Measurements from ENCODE around the gene FAM118A.
A peak's percentile ranks its signal among the peaks of the same experiment; 100 is the strongest.
"Not testable (repeated sequence)": the region's sequence is repeated elsewhere in the genome, so short reads cannot be mapped to it uniquely, and the experiment has no call there.

The FAM118A gene

DNA sequence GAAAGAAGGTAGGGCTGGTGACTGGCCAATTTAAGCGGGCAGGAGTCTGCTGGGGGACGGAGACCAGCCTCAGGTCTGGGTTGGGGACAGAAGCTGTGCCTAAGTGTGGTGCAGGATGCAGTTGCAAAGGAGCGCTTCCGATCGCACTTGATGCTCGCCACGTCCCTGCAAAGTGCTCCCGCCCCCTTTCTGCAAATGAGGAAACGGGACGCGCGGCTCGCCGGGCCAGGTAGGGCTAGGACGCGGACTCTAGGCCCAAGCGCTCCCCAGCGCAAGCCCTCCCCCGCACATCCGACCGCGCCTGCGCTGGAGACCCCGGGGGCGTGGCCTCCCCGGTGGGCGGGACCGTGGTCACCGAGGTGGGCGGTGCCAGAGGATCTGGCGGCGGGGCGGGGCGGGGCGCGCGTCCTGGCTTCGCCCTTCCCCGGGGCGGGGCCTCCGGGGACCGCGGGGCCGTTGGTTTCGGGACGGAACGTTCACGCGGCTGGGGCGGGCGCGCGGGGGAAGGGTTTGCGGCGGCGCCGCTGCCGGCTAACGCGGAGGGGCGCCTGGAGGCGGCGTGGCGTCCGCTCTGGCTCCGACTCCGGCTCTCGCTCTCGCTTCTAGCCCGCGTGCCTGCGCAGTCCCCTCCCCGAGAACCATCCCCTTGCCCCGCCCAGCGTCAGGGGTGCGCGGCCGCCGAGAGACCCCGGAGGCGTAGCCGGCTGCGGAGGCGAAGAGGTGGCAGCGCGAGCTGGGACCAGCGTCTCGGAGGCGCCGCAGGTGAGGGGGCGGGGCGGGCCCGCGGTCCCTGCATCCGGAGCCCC lies at the start of gene FAM118A:
Gene FAM118A (plus strand): TSS at position 513 of the 806 bp plus-strand sequence. CDS start 12,446 bp downstream, outside the sequence.
- DNase-seq, result peak; percentile 100

DNA sequence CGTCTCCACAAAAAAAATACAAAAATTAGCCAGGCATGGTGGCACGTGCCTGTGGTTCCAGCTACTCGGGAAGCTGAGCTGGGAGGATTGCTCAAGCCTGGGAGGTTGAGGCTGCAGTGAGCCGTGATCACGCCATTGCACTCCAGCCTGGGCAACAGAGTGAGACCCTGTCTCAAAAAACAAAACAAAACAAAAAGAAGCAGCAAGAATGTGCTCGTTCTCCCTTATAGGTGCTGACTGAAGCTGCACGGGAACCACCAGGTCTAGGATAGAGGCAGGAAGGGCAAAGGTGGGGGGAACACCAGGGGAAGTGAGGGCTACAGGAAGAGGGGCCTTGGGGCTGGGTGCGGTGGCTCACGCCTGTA lies 49.4 kb upstream of the FAM118A start:
- DNase-seq, result not testable (repeated sequence)

DNA sequence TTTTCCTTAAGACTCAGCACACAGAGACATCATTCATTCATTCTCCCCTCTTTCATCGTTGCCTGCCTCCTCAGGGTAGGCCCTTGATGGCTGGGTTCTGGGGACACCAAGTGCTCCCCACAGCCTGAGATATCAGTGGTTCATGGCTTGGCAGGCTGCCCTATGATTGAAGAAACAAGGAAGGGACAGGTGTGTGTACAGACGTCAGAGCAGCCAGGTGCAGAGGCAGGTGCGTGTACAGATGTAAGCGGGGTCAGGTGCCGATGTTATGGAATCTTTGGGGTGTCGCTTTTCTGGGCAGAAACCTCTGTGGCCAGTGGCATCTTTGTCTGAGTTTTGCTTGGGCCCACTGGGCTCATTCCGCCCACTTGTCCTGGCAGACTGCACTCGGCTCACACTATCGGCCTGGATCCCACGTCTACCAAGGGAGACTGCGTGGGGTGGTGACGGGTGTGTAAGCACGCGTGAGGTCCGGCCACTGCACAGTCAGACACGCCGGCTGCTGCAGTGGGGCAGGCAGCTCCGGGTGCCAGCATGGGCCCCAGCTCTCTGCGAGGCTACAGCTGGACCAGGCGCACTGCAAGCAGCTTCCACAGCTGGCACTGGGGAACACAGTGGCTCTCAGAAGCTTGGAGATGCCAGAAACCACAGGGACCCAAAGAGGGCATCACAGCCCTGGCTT lies 48.2 kb upstream of the FAM118A start:
- DNase-seq, result no peak

DNA sequence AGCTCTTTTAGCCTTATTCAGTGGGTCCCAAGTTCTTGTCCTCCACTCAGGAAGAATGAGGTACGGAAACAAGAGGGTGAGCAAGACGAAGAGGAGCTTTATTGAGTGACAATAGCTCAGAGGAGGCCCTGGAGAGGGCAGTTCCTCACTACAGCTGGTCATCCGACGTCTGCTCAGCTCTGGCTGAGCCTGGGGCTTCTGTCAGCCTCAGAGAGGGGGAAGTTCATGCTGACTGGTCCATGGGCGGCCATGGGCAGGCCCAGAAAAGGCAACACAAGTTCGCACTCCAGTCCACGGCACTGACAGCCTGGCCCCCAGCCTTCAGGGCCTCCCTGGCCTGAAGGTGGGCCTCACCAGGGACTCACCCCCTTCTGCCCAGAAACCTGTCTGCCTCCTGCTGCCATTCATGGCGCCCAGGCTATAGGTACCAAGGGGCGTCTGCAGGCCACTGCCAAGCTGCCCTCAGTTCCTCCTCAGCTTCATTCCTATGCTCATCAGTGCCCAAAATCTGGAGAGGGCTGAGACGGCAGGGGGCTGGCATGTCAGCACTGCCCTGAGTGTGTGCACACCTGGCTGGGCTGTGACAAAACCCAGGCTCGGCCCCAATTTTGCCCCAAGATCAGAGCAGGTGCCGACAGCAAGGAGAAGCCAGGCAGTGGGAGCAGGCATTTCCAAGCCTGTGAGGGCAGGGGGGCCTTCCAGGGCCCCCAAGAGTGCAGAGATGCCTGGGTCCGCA lies 47.4 kb upstream of the FAM118A start:
- no peak for DNase-seq

DNA sequence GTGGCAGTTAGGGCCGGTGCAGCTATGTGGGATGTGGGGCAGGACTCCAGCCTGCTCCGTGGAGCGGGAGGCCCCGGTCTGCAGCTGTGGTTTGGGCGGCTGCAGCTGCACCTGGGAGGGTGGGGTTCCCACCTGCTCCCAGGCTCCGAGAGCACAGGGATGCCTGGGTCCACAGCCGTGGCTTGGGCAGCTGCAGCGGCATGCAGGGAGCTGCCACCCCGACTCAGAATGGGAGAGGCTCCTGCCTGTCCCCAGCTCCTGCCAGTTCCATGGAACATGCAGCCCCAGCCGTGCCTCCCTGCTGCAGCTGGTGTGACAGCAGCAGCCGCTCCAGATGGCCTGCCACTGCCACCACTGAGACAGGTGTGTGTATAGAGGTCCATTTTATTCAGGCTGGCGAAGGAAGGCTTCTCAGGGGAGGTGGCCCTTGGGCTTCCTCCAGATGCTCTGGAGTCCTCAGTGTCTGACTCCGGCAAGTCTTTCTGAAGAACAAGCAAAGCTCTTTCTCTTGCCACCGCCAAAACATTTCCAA lies 46.7 kb upstream of the FAM118A start:
- no peak for DNase-seq

DNA sequence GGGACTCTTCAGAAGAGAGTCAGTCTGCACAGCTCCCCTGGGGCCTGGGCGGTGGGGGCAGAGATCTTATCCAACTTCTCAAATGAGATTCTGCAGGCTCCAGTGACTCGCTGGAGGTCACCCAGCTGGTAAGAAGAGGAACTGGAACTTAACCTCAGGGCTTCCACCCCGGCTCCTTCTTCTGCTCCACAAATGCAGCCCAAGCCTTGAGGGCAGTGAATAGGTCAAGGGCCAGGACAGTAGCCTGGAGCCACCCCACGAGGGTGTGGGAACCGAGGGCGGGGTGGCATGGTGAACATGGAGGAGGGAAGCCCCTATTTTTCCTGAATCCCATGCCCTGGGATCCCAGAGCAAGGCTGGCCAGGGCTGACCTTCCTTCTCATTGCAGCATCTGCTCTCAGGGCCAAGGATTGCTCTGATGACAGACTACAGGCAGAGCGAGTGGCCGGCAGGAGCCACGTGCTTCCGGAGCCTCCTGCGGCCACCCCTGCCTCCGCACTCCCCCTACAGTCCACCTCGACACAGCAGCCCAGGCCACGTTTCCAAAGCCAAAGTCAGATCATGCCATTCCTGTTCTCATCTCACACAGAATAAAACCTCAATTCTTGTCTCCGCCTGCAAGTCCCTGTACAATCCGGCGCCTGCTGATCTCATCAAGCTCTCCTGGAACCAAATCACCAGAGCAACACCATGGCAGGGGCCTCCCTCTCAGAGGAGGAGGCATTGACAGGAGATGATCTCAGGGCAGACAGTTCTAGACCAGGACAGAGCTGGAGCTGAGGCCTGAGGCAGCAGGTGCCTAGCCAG lies 46.1 kb upstream of the FAM118A start:
- DNase-seq, result no peak

DNA sequence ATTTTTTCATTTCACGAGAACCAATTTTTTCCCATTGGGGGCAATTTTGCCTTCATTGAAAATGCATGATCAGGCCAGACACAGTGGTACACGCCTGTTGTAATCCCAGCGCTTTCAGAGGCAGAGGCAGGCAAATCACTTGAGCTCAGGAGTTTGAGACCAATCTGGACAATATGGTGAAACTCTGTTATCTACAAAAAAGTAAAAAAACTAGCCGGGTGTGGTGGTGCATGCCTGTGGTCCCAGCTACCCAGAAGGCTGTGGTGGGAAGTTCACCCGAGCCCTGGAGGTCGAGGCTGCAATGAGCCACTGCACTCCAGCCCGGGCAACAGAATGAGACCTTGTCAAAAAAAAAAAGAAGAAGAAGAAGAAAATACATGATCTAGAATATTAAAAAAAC lies 44.2 kb upstream of the FAM118A start:
- DNase-seq, result no peak

DNA sequence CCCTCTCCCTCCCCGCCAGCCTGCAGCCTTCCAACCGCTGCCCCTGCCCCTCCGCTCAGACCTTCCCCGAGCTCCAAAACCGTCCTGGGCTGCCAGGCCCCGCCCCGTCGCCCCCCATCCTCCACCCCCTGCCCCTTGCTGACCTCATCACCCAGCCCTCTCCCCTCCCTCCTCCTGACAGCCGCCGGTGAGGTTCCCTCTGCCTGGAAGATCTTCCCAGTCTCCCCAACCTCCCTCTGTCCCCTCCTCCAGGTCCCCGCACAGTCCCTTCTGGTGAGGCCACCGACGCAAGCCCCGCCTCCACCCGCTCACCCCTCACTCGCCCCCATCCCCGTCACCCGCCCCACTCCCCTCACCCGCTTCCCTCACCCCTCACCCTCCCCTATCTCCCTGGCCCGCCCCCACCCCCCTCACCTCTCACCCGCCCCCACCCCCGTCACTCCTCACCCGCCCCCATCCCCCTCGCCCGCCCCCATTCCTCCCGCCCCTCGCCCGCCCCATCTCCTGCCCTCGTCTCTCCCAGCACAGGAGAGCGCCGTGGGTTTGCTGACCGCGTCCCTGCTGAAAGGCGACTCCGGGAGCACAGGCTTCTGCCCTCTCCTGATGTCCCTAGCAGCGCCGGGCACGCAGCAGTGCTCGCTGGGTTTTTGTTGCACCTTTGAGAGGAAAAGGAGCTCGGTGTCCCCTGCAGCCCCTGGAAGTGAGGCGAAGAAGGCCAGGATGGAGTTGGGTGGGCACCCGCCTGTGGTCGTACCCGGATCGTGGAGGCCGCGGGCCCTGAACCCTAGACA lies 41.4 kb upstream of the FAM118A start:
- DNase-seq, result peak in 1 of 2 experiments; percentile 28

DNA sequence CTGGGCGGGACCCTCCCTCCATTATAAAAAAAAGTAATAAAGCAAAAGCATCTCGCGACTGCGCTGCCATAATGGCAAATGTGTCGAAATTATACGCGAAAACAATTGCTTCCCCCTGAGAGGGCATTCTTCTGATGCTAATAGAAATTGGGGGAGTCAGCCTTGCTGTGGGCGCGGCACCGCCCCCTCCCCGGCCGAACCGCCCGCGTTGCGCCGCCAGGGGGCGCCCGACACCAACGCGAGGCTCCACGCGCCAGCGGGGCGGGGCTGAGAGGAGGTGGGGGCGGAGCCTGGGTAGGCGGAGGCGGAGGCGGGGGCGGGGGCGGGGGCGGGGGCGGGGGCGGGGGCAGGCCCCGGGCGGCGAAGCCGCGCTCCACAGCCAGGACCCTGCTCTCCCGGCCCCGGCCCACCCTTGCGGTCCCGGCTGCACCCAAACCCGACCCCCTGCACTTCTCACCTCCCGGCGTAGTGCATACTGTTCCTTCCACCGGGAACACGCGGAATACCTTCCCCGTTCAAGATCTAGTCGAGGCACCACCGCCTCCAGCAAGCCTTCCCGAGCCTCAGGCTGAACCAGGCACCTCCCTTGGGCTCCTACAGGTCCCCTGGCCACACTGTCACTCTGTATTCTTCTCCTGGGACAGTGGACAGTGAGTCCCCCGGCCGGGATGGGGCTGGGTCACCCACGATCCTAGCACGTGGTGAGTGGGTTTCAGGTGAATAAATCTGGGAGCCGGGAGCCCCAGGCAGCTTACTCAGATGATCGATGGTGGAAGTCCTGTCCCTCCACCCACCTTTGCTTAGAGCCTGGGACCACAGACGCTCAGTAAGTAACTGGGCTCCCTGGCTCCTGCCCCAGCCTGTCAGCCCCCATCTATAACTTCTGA lies 40.5 kb upstream of the FAM118A start:
- DNase-seq, result peak; percentile 86 to 87

DNA sequence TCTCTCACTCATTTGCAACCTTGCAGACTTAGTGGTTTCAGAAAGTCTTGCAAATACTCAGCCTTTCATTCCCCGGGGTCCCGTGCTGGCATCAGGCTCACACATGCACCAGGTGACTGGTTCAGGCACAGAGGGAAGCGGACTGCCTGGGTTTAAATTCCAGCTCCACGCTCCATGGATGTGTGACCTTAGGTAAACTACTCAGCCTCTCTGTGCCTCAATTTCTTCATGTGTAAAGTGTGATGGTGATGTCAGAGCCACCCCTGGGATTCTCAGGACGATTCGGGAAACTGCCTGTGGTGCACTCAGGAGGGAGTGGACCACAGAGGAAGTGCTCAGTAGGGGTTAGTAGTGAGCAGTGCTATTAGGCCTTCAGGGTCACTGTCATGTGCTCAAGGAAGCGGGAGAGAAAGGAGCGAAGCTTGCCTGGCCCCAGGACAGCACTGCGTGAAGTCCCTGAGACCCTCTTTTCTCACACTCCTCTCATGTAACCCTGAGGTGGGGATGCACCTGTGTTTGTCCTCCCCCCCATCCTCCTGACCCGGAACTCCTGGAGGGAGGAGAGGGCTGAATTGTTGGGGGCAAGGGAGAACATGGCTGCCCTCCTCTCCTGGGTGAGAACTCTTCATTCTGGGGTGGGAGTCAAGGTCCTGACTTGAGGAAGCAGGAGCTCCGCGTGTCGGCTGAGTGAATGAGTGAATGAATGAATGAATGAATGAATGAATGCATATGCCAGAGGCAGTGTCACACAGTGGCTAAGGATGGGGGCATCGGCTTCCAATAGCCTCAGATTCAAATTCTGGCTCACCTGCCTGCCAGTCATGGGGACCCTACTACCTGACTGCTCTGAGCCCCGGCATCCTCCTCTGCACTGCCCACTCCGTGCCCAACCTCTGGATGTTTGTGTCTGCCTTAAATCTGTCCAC lies 39.4 kb upstream of the FAM118A start:
- no peak for DNase-seq

DNA sequence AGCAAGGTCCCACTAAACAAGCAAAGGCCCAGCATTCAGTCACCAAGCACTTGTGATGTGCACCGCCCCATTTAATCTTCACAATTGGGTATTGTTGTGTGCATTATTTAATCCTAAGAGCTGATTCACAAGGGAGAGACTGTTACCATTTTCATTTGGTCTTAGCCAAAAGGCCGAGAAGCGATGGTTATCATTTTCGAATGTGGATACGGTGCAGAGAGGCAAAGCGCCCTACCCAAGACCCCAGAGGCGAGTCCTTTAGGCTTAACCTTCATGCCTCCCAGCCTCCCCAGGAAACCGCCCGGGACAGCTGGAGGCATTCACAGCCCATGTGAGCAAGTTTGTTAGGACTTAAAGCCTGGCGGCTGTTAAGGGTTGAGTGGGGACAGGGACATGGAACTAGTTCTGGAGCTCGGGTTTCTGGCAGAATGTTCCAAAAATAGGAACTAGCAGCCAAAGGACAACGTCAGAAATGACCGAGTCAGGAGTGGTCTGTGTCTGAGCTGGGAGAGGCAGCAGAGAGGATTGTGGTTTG lies 38.0 kb upstream of the FAM118A start:
- DNase-seq, result no peak

DNA sequence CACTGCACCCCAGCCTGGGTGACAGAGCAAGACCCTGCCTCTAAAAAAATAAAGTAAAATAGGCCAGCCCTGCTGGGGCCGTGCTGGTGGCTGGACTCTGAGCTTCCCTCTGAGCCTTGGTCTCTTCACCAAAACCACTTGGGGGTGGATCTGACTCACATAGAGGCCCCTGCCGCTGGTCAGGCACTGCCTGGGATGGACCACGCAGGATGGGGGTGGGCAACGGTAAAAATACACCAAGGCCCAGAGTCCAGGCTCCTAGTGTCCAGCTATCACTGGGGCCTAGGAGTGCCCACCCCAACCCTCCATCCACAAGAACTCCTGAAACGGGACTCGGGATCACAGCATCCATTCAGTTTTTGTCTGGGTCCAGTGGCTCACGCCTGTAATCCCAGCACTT lies 37.2 kb upstream of the FAM118A start:
- DNase-seq, result no peak

DNA sequence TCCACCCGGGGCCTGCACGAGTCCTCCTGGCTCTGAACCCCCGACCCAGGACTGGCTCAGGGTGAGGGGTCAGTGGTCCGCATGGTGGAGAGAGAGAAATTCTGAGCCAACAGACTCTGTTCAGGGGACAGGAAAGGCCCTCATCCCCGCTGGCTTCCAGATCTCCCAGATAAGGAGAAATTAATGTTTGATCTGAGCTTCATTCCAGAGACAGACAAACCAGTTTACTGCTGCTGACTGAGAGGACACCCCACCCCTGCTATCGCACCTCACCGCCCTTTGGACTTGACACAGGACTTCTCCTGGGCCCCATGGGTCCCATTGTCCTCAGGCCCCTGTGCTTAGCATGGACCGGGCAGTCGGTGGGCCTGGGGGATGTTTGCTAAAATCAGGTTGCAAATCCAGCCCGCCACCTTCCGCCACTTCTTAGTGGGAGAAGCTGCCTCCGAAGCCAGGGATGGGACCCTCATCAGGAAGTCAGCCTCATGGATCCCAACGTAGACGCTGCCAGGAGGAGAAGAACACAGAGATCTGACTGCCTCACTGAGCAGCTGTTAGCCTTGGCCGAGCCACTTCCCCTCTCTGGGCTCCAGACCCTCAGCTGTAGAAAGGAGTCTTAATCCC lies 36.2 kb upstream of the FAM118A start:
- no peak for DNase-seq

DNA sequence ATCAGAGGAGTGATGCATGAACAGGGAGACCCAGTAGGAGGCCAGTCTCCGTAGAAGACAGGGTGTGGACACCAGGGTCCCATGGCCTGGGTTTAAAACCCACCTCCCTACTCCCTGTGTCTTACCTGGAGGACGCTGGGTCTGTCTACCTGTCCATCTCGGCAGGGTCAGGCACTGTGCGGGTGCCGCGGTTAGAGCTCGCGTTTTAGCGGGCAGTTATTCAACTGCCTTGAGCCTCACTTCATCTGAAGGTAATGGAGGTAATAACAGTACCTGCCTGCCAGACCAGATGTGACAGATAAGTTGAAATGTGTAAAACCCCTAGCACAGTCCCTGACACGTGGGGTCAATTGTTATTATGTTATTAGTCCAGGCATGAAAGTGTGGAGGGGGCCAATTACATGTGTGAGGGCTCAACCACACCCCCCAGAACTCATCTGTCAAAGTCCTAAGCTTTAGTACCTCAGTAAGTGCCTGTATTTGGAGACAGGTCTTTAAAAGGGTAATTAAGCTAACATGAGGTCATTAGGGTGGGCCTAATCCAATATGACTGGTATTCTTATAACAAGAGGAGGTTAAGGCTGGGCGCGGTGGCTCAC lies 33.1 kb upstream of the FAM118A start:
- DNase-seq, result no peak

DNA sequence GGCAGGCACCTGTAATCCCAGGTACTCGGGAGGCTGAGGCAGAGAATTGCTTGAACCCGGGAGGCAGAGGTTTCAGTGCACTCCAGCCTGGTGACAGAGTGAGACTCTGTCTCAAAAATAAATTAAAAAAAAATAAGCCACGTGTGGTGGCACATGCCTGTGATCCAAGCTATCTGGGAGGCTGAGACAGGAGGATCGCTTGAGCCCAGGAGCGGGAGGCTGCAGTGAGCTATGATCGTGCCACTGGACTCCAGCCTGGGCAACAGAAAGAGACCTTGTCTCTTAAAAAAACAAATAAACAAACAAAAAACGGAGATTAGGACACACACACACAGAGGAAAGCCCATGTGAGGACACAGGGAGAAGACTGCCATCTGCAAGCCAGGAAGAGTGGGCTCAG lies 32.0 kb upstream of the FAM118A start:
- DNase-seq, result not testable (repeated sequence)

DNA sequence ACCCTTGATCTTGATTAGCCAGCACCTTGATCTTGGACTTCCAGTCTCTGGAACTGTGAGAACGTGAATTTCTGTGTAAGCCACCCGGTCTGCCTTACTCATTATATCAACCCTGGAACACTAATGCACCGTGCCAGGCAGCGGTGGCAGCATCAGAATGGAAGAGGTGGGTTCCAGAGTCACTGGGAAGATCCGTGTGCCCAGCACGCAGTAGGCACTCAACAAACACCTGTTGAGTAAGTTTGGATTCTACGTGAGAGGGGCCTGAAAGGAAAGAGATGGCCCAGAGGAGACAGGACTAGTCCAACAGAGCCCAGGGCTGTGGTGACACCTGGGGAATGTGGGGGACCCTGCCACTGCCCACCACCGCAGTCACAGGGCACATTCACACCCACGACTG lies 31.6 kb upstream of the FAM118A start:
- DNase-seq, result no peak

DNA sequence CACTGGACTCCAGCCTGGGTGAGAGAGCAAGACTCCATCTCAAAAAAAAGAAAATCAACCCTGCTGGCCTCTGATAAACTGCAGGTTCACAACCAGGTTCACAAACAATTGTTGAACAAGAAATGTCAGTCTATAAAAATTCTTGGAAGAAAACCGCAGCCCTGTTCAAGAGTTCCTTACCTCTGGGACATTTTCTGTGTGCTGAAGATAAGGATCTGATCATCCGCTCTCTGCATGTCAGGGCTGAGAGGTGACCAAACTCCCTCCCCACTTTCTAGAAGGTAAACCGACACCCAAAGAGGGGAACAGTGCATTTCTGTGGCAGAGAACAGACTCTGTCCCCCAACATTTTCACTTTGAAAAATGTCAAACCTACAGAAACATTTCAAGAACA lies 29.1 kb upstream of the FAM118A start:
- DNase-seq, result no peak

DNA sequence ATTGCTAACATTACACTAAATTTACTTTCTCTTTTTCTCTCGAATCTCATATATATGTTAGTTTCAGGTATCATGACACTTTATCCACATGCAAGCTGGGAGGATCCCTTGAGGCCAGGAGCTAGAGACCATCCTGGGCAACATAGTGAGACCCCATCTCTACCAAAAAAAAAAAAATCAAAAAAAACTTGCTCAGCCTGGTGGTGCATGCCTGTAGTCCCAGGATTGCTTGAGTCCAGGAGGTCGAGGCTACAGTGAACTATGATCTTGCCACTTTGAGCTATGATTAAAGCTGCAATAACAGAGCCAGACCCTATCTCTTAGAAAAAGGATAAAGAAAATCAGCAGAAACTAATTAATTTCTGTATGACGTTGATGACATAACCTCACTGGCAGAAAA lies 28.7 kb upstream of the FAM118A start:
- no peak for DNase-seq

All from activated T-cell treated with anti-CD3 and anti-CD28 coated beads, Interleukin-2, amount 50 U/mL, for 48 hours (primary cell).